Head of caudate nucleus (tissue), 42 donors: Measurements from ENCODE around the gene HOATZ.
A peak's percentile ranks its signal among the peaks of the same experiment; 100 is the strongest.

Source experiments
- DNase-seq, 42 donors: peaks; one replicate each; pipeline versions ENCODE4 v3.0.0 to v3.0.0-alpha.2; 2020 to 2021; ENCODE audit warnings: mixed read lengths in 7 of 42
- intact Hi-C: fragments of 100-400 bp; cut with DNase I; formaldehyde crosslinking; loops from one replicate; pipeline ENCODE4 v1.15.0; 2022

The HOATZ gene

DNA sequence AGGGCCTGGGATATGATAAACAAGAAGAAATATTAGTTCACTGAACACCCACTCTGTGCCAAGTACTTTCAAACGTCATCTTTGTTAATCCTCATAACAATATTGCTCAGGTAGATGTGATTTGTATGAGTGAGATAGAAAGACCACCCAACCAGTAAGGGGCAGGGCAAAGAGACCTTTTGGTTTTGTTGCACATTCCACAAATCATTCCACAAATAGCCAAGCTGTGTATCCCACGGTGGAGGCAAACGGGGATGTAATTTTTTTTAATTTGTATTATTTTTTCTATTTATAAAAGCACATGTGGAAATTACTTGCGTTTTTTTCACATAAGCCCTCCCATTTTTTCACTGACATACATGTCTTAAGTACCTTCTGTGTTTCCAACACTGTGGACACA lies 54.9 kb downstream of the HOATZ start:
- intact Hi-C loops: loop anchor here (10.0 kb wide), 1 partner anchor 275 kb away; no protein-coding TSS in a partner anchor
- DNase-seq: no peak

DNA sequence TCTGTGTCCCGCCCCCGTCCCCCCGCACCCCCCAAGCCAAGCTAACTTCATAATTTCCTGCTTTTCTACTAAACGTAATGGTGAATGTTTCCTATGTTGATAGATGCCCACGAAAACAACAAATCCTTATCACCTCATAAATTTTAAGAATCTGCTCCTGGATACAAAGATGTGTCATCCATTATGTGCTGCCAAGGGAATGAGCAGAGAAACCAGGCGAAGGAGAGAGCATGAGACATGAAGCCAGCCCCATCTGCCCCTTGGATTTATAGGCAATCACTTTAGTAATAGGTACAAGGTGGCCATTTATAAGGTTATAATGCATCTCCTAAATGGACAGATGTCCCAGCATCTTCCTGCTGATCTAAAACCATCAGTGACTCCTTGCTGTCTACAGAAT lies 56.2 kb downstream of the HOATZ start:
- intact Hi-C loops: no loop called here

DNA sequence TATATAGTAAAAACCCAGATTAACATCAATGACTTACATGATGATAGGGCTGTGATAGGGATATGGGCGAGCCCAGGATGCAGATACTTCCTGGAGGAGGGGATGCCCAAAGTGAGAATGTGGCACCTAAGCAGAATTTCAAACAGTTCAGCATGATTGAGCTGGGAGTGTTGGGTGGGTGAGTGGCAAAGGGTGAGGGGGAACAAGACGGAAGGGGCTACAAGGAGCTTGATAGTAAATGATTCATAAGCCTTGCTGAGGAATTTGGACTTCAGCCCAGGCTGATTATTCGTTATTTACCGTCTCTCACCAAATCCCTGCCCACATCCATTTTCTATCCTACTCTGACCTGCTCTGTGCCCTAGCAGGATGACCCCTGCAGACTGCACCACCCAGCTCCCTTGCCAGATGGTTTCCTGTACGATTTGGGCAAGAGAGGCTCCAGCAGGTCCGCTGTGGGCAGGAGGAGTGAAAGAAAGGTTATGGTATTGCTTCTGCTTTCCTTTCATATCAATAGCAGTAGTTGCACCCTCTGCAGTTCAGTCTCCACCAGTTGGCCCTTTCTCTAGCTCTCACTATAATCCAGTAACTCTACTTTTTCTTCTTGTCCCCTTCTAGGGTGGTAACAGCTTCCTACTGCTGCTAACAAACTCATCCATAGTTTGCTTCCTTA lies 57.4 kb downstream of the HOATZ start:
- intact Hi-C loops: no loop called here
- no peak for DNase-seq

More for the DNA sequence above, 56.2 kb downstream of the HOATZ start:
- no peak for DNase-seq

DNA sequence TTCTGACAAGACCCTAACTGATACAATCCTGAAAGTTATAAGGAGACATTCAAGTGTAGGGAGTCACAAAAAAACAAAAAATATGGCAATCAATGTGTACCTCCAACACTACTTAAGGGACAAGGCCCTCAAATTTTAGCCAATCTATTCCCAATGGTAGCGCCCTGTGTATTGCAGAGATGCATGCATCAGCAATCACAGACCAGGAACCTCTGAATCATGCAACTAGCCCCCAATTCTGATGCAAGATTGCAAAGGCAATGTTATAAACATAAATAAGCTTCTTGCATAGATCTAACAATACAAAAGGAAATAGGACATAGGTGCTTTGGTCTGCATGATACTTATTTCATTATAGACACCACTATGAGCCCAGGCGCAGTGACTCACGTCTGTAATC lies 58.0 kb downstream of the HOATZ start:
- intact Hi-C loops: no loop called here
- DNase-seq: no peak

DNA sequence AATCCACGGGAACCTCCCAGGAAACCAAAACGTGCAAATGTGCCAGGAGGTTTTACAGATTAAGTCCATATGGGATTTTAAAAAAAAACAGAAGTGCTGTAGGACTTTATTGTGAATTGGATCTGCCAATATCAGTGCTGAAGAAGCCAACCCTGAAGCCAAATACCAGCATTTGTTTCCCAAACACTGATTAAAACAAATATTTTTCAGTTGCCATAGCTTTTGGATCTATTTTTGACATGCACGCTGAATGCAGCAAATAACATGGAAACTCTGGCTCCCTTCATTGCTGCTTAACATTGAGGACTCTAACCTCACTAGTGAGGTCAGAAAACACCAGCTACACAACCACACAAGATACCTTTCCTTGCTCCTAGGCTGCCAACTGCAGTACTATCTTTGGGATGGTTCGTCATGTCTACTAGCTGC lies 59.3 kb downstream of the HOATZ start:
- intact Hi-C loops: no loop called here
- DNase-seq: no peak

DNA sequence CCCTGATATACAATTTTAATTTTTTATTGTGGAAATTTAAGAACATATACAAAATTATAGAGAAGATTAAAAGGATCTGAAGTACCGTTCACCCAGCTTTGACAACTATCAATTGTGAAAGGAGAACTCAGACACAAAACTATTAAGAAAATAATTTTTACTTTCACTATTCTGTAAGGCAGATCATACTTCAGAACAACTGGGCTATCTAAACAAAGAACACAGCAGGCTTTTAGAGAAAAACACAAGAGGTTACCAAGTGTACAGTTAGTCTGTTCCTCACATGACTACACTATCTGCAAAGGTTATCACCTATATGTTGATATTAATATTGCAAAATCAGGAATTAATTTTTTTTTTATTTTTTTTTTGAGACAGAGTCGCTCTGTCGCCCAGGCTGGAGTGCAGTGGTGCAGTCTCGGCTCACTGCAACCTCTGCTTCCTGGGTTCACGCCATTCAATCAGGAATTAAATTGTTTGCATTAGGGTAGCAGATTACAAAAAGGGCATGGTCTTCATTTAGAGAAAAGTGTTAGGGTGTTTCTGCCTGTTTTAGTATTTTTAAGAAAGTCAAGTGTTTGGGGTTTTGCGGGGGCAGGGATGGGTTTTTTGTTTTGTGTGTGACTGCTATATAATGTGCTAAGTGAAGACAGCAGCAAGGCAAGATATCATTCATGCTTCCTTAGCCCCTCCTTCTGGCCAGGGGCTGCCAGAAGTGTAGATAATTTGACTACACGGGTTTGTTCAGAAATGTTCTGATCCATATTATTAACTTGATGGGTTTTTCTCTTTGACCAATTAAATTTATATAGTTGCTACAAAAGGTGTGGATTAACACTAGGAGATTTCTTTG lies 60.0 kb downstream of the HOATZ start:
- no peak for DNase-seq
- intact Hi-C loops: no loop called here

DNA sequence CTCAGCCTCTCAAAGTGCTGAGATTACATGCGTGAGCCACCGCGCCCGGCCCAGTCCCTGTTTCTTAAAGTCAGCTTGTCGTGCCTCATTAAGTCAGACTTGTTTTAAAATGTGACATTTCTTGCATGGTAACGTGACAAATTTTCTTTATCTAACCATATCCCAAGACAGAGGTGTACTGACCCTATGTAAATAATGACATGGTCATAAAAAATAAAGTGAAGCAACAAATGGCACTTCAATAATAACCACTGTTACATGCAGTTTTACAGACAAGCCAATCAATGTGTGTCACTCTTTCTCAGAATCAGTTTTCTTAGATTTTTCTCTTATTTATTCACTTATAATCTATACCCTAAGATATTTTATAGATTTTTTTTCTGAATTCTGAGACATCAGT lies 61.2 kb downstream of the HOATZ start:
- intact Hi-C loops: no loop called here
- no peak for DNase-seq

DNA sequence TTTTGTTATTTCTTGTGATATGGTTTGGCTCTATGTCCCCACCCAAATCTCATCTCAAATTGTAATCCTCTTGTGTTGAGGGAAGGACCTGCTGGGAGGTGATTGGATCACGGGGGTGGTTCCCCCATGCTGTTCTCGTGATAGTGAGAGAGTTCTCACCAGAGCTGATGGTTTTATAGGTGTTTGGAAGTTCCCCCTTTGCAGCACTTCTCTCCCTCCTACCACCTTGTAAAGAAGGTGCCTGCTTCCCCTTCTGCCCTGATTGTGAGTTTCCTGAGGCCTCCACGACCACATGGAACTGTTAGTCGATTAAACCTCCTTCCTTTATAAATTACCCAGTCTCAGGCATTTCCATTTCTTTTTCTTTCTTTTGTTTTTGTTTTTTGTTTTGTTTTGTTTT lies 63.2 kb downstream of the HOATZ start:
- DNase-seq: no peak
- intact Hi-C loops: no loop called here

DNA sequence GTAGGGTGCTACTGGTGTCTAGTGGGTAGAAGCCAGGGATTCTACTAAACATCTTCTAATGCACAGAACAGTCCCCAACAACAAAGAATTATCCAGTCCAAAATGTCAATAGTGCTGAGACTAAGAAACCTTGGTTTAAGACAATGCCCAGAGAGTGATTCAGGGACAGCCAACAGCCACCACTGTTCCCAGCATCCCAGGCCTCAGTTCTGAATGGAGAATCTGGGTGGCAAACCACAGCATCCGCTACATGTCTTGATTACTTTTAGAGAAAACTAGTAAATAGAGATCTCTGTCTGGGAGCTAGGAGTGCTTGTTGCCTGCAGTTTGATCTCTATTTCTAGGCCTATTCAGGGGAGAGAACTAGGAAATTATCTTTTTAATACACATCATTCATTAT lies 66.8 kb downstream of the HOATZ start:
- intact Hi-C loops: no loop called here
- DNase-seq: no peak

DNA sequence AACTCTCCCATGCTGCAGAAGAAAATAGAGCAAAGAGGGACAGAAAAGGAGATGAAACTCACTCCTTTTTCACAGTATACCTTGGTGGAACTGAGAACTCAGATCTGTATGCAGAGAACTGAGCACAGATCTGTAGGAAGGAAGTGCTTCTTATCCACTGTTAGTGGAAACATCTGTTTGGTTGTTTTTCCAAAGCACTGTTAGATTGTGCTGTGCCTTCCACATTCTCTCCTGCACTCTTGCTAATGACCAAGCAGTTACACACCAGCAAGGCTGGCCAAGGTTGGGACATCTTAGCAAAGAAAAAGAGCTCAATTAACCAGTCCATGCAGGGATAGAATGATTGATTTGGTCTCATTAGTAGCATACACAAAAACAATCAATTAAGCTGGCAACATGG lies 67.6 kb downstream of the HOATZ start:
- DNase-seq: no peak
- intact Hi-C loops: no loop called here

DNA sequence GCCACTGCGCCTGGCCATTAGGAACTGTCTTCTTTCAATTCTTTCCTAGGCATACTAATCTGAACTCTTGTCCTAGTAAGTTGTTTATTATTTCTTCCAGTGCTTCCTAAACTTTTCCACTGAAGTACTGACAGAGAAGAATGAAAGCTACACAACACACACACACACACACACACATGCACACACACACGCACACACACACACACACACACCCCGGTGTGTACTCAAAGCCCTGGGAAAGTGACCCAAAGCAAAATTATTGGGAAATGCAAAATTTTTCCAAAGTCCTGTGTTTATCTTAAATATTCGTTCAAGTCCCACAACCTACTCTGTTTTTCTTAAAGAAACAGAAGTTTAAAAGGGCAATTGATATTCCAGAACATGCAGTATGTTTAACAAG lies 68.3 kb downstream of the HOATZ start:
- intact Hi-C loops: no loop called here
- DNase-seq: no peak

DNA sequence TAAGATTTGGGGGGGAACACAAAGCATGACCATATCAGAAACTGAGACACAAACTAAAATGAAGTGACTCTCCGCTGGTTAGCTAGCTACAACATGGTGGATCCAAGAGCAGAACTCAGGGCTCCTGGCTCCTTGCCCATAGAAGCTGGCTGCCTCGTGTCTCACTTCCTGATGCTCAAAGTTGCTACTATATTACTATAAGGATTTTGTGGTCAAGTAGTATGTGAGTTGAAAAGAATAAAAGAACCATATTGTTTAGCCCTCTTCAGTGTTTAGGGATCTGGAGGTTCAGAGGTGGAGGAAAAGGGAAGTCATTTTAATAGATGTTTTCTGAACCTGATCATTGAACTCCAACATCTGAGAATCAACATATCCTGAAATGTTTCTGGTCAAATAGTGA lies 70.8 kb downstream of the HOATZ start:
- DNase-seq: no peak
- intact Hi-C loops: no loop called here

DNA sequence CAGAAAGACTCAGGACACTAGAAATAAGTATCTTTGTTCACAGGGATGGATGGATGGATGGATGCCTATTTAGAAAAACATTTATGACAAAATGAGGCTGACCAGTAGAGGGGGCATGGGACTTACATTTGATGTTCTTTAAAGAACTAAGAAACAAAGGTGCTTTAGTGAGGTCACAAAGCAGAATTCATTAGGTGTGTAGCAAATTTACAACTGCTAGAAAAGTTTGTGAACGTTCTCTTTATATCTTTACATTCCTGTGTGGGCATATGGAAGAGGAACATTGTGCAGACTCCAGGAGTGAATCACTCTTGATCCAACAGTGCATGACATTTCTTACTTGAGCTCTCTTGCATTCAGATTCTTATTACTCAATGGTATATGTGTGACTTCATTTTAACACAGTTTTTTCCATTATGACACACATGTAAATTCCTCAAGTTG lies 71.8 kb downstream of the HOATZ start:
- DNase-seq: peak in 16 of 42 donors; percentile 25 to 76 (median 43)
- intact Hi-C loops: no loop called here
